ENCODE measurements around the gene ATPAF1. TPM values are rescaled to one million over a fixed set of nuclear protein-coding genes. Genes with fewer than 3 reads are reported as not detected.

The ATPAF1 gene
- total and polyA plus RNA-seq, 3 experiments from 2014 or later = 40.2 to 75.8 (median 42.3) TPM

GRCh38 chr1:46601257-46602007 lies 66.7 kb downstream of the ATPAF1 start:
- Histone ChIP-seq H3K4me1 (ENCODE audit: insufficient read depth, low read length) (peaks cover 43% of the 10 kb centered on the region), H3K27me3 (ENCODE audit: insufficient read depth, low read length, poor library complexity, severe bottlenecking) (no peaks in the 10 kb centered on the region), H3K27ac (ENCODE audit: low read depth, low read length) (no peak overlapping the region), H3K9me3 (ENCODE audit: low read length) (no peaks in the 10 kb centered on the region), H3K4me3 (ENCODE audit: low read length) (no peak overlapping the region), H3K36me3 (ENCODE audit: insufficient read depth, low read length) (no peaks in the 10 kb centered on the region)
- no peaks in the 10 kb centered on the region for H3K9me3 Mint-ChIP-seq
- no peak for DNase-seq
- H3K27me3 Mint-ChIP-seq = no peaks in the 10 kb centered on the region
- H3K27ac Mint-ChIP-seq = peak overlapping the region in 7 of 8 donors; percentile 50 to 90 (median 81)
- H3K4me3 Mint-ChIP-seq = peak overlapping the region; percentile 13 to 98 (median 71)
- H3K36me3 Mint-ChIP-seq = peaks cover 0 to 17% (median 10%) of the 10 kb centered on the region in 3 donors
- POLR2A ChIA-PET = interaction anchor here (0.6 kb wide), 1 partner anchor 64 kb away, joined by 3 read pairs; no protein-coding TSS in a partner anchor
- CTCF ChIA-PET = no interaction called here
- H3K4me1 Mint-ChIP-seq = peaks cover 78 to 98% (median 96%) of the 10 kb centered on the region in 3 donors

GRCh38 chr1:46599059-46599970 lies 68.8 kb downstream of the ATPAF1 start:
- Mint-ChIP-seq H3K9me3 (no peaks in the 10 kb centered on the region), H3K4me1 (peaks cover 78 to 96% (median 95%) of the 10 kb centered on the region in 3 donors), H3K27ac (peak overlapping the region; percentile 6 to 97 (median 70)), H3K36me3 (peaks cover 0 to 17% (median 13%) of the 10 kb centered on the region in 3 donors), H3K4me3 (peak overlapping the region in 5 of 7 donors; percentile 27 to 72 (median 61)), H3K27me3 (no peaks in the 10 kb centered on the region)
- no peak for DNase-seq
- Histone ChIP-seq H3K4me1 (ENCODE audit: insufficient read depth, low read length) (peaks cover 43% of the 10 kb centered on the region), H3K9me3 (ENCODE audit: low read length) (no peaks in the 10 kb centered on the region), H3K27ac (ENCODE audit: low read depth, low read length) (no peak overlapping the region), H3K4me3 (ENCODE audit: low read length) (no peak overlapping the region), H3K36me3 (ENCODE audit: insufficient read depth, low read length) (no peaks in the 10 kb centered on the region), H3K27me3 (ENCODE audit: insufficient read depth, low read length, poor library complexity, severe bottlenecking) (no peaks in the 10 kb centered on the region)
- CTCF ChIA-PET = no interaction called here
- POLR2A ChIA-PET = no interaction called here

GRCh38 chr1:46596846-46597245 lies 71.3 kb downstream of the ATPAF1 start:
- DNase-seq = no peak
- H3K27me3 ChIP-seq (ENCODE audit: insufficient read depth, low read length, poor library complexity, severe bottlenecking) = no peaks in the 10 kb centered on the region
- no peaks in the 10 kb centered on the region for H3K9me3 Mint-ChIP-seq
- no peak overlapping the region for H3K27ac ChIP-seq (ENCODE audit: low read depth, low read length)
- no peaks in the 10 kb centered on the region for H3K9me3 ChIP-seq (ENCODE audit: low read length)
- POLR2A ChIA-PET = no interaction called here
- H3K36me3 ChIP-seq (ENCODE audit: insufficient read depth, low read length) = peaks cover 8% of the 10 kb centered on the region
- H3K4me3 ChIP-seq (ENCODE audit: low read length) = no peak overlapping the region
- H3K36me3 Mint-ChIP-seq = peaks cover 13 to 33% (median 26%) of the 10 kb centered on the region in 3 donors
- H3K4me3 Mint-ChIP-seq = no peak overlapping the region
- H3K4me1 Mint-ChIP-seq = peaks cover 70 to 78% (median 76%) of the 10 kb centered on the region in 3 donors
- no peaks in the 10 kb centered on the region for H3K27me3 Mint-ChIP-seq
- CTCF ChIA-PET = no interaction called here
- peaks cover 35% of the 10 kb centered on the region for H3K4me1 ChIP-seq (ENCODE audit: insufficient read depth, low read length)
- peak overlapping the region in 7 of 8 donors; percentile 57 to 94 (median 70) for H3K27ac Mint-ChIP-seq

GRCh38 chr1:46596036-46596435 lies 72.1 kb downstream of the ATPAF1 start:
- Histone ChIP-seq H3K4me1 (ENCODE audit: insufficient read depth, low read length) (peaks cover 35% of the 10 kb centered on the region), H3K9me3 (ENCODE audit: low read length) (no peaks in the 10 kb centered on the region), H3K4me3 (ENCODE audit: low read length) (no peak overlapping the region), H3K27ac (ENCODE audit: low read depth, low read length) (no peak overlapping the region), H3K36me3 (ENCODE audit: insufficient read depth, low read length) (peaks cover 8% of the 10 kb centered on the region), H3K27me3 (ENCODE audit: insufficient read depth, low read length, poor library complexity, severe bottlenecking) (no peaks in the 10 kb centered on the region)
- POLR2A ChIA-PET = interaction anchor here (1.6 kb wide), 1 partner anchor 63 kb away, joined by 3 read pairs; no protein-coding TSS in a partner anchor
- Mint-ChIP-seq H3K36me3 (peaks cover 19 to 41% (median 29%) of the 10 kb centered on the region in 3 donors), H3K4me3 (no peak overlapping the region), H3K9me3 (no peaks in the 10 kb centered on the region), H3K27me3 (no peaks in the 10 kb centered on the region), H3K27ac (peak overlapping the region in 5 of 8 donors; percentile 52 to 89 (median 70)), H3K4me1 (peaks cover 62 to 73% (median 70%) of the 10 kb centered on the region in 3 donors)
- DNase-seq = no peak
- CTCF ChIA-PET = interaction anchor here (1.6 kb wide), 1 partner anchor 8 kb away, joined by 4 read pairs; the partner anchor contains the start of gene MKNK1

- H3K4me3 Mint-ChIP-seq = peak overlapping the region in 5 of 7 donors; percentile 3 to 53 (median 19)
- peaks cover 30% of the 10 kb centered on the region for H3K4me1 ChIP-seq (ENCODE audit: insufficient read depth, low read length)
- no peaks in the 10 kb centered on the region for H3K27me3 ChIP-seq (ENCODE audit: insufficient read depth, low read length, poor library complexity, severe bottlenecking)
- H3K9me3 ChIP-seq (ENCODE audit: low read length) = no peaks in the 10 kb centered on the region
- no peak overlapping the region for H3K27ac ChIP-seq (ENCODE audit: low read depth, low read length)
- ChIA-PET POLR2A (interaction anchor here (1.6 kb wide), 1 partner anchor 62 kb away, joined by 3 read pairs; no protein-coding TSS in a partner anchor), CTCF (interaction anchor here (1.6 kb wide), 1 partner anchor 9 kb away, joined by 4 read pairs; the partner anchor contains the start of gene MKNK1)
- no peak for DNase-seq
- no peaks in the 10 kb centered on the region for H3K27me3 Mint-ChIP-seq
- H3K36me3 Mint-ChIP-seq = peaks cover 24 to 49% (median 30%) of the 10 kb centered on the region in 3 donors
- no peak overlapping the region for H3K4me3 ChIP-seq (ENCODE audit: low read length)
- H3K4me1 Mint-ChIP-seq = peaks cover 61 to 67% (median 64%) of the 10 kb centered on the region in 3 donors
- no peaks in the 10 kb centered on the region for H3K9me3 Mint-ChIP-seq
- H3K27ac Mint-ChIP-seq = peak overlapping the region; percentile 5 to 89 (median 68)
- H3K36me3 ChIP-seq (ENCODE audit: insufficient read depth, low read length) = peaks cover 14% of the 10 kb centered on the region
These were observed 73.0 kb downstream of the ATPAF1 start for GRCh38 chr1:46595127-46595526.

GRCh38 chr1:46594063-46594462 lies 74.1 kb downstream of the ATPAF1 start:
- Histone ChIP-seq H3K36me3 (ENCODE audit: insufficient read depth, low read length) (peaks cover 20% of the 10 kb centered on the region), H3K27ac (ENCODE audit: low read depth, low read length) (no peak overlapping the region), H3K27me3 (ENCODE audit: insufficient read depth, low read length, poor library complexity, severe bottlenecking) (no peaks in the 10 kb centered on the region), H3K4me1 (ENCODE audit: insufficient read depth, low read length) (peaks cover 23% of the 10 kb centered on the region), H3K4me3 (ENCODE audit: low read length) (no peak overlapping the region), H3K9me3 (ENCODE audit: low read length) (no peaks in the 10 kb centered on the region)
- CTCF ChIA-PET = no interaction called here
- H3K4me3 Mint-ChIP-seq = no peak overlapping the region
- peaks cover 52 to 56% (median 53%) of the 10 kb centered on the region in 3 donors for H3K4me1 Mint-ChIP-seq
- no peaks in the 10 kb centered on the region for H3K9me3 Mint-ChIP-seq
- peak overlapping the region in 5 of 8 donors; percentile 24 to 84 (median 60) for H3K27ac Mint-ChIP-seq
- POLR2A ChIA-PET = no interaction called here
- no peak for DNase-seq
- no peaks in the 10 kb centered on the region for H3K27me3 Mint-ChIP-seq
- peaks cover 33 to 60% (median 34%) of the 10 kb centered on the region in 3 donors for H3K36me3 Mint-ChIP-seq

- peak overlapping the region in 3 of 8 donors; percentile 52 to 76 (median 52) for H3K27ac Mint-ChIP-seq
- H3K36me3 Mint-ChIP-seq = peaks cover 33 to 62% (median 35%) of the 10 kb centered on the region in 3 donors
- Histone ChIP-seq H3K9me3 (ENCODE audit: low read length) (no peaks in the 10 kb centered on the region), H3K27me3 (ENCODE audit: insufficient read depth, low read length, poor library complexity, severe bottlenecking) (no peaks in the 10 kb centered on the region), H3K4me3 (ENCODE audit: low read length) (no peak overlapping the region), H3K4me1 (ENCODE audit: insufficient read depth, low read length) (peaks cover 17% of the 10 kb centered on the region), H3K27ac (ENCODE audit: low read depth, low read length) (no peak overlapping the region), H3K36me3 (ENCODE audit: insufficient read depth, low read length) (peaks cover 23% of the 10 kb centered on the region)
- no peaks in the 10 kb centered on the region for H3K9me3 Mint-ChIP-seq
- DNase-seq = no peak
- CTCF ChIA-PET = no interaction called here
- no peaks in the 10 kb centered on the region for H3K27me3 Mint-ChIP-seq
- H3K4me1 Mint-ChIP-seq = peaks cover 41 to 46% (median 43%) of the 10 kb centered on the region in 3 donors
- POLR2A ChIA-PET = no interaction called here
- H3K4me3 Mint-ChIP-seq = no peak overlapping the region
These were observed 75.3 kb downstream of the ATPAF1 start for GRCh38 chr1:46592823-46593222.

All from CD8-positive, alpha-beta memory T cell (primary cell).